IPS-11a (cell line): Measurements from ENCODE around the gene GSN.

ENCODE experiments used
- H3K4me3 ChIP-seq: one replicate; pipeline ENCODE4 v1.5.1; 2013; ENCODE audit warnings: low read depth, low read length, control low read depth

Gene GSN

GRCh38 chr9:121267689-121268597 is at the start of gene GSN:
GSN (plus strand) TSS chr9:121268162; CDS start chr9:121301972, 33,810 bp downstream.
- H3K4me3 ChIP-seq: peak within 1 kb of the TSS; percentile 61

GRCh38 chr9:121218357-121219027 is 49.5 kb upstream of the GSN start:
- no peak overlapping the region for H3K4me3 ChIP-seq

GRCh38 chr9:121219530-121219929 is 48.4 kb upstream of the GSN start:
- H3K4me3 ChIP-seq: no peak overlapping the region

- no peak overlapping the region for H3K4me3 ChIP-seq
These were observed 46.8 kb upstream of the GSN start for GRCh38 chr9:121220996-121221663.

- no peak overlapping the region for H3K4me3 ChIP-seq
These were observed 46.3 kb upstream of the GSN start for GRCh38 chr9:121221664-121222055.

- H3K4me3 ChIP-seq: no peak overlapping the region
These were observed 45.3 kb upstream of the GSN start for GRCh38 chr9:121222524-121223171.

GRCh38 chr9:121225240-121225639 is 42.7 kb upstream of the GSN start:
- H3K4me3 ChIP-seq: no peak overlapping the region

- no peak overlapping the region for H3K4me3 ChIP-seq
These were observed 41.8 kb upstream of the GSN start for GRCh38 chr9:121226175-121226574.

- H3K4me3 ChIP-seq: no peak overlapping the region
These were observed 40.1 kb upstream of the GSN start for GRCh38 chr9:121227862-121228261.

GRCh38 chr9:121230256-121230655 is 37.7 kb upstream of the GSN start:
- no peak overlapping the region for H3K4me3 ChIP-seq

GRCh38 chr9:121232251-121232650 is 35.7 kb upstream of the GSN start:
- no peak overlapping the region for H3K4me3 ChIP-seq

GRCh38 chr9:121233906-121234831 is 33.8 kb upstream of the GSN start:
- H3K4me3 ChIP-seq: no peak overlapping the region

- no peak overlapping the region for H3K4me3 ChIP-seq
These were observed 33.2 kb upstream of the GSN start for GRCh38 chr9:121234832-121235161.

GRCh38 chr9:121235512-121235911 is 32.5 kb upstream of the GSN start:
- no peak overlapping the region for H3K4me3 ChIP-seq

- no peak overlapping the region for H3K4me3 ChIP-seq
These were observed 30.0 kb upstream of the GSN start for GRCh38 chr9:121237916-121238315.

- H3K4me3 ChIP-seq: no peak overlapping the region
These were observed 28.9 kb upstream of the GSN start for GRCh38 chr9:121239071-121239470.

GRCh38 chr9:121239851-121240250 is 28.1 kb upstream of the GSN start:
- no peak overlapping the region for H3K4me3 ChIP-seq

GRCh38 chr9:121240472-121241135 is 27.4 kb upstream of the GSN start:
- H3K4me3 ChIP-seq: no peak overlapping the region

- H3K4me3 ChIP-seq: no peak overlapping the region
These were observed 25.6 kb upstream of the GSN start for GRCh38 chr9:121242219-121242958.
